Neural cell (in vitro differentiated cells): Measurements from ENCODE around the gene NHSL2. TPM values are rescaled to one million over a fixed set of nuclear protein-coding genes. Genes with fewer than 3 reads are reported as not detected.

ENCODE experiments used
- H2AFZ ChIP-seq: fragments of 200-600, 300-800 bp; sonication (generic), shearing (Covaris generic); 2 replicates; pipeline ENCODE4 v1.6.0; 2014; ENCODE audit warnings: low read depth, mild to moderate bottlenecking, antibody characterized with exemption, low read length, moderate library complexity
- H3F3A ChIP-seq: fragments of 200-600 bp; shearing (Covaris generic); 2 replicates; pipeline ENCODE4 v1.6.1; 2016; ENCODE audit warnings: mild to moderate bottlenecking, moderate library complexity, mixed read lengths, antibody characterized with exemption, low read length; ENCODE audit not compliant: insufficient read depth, poor library complexity, severe bottlenecking
- H3K27ac ChIP-seq: fragments of 200-600, 300-800 bp; sonication (generic), shearing (Covaris generic); 2 replicates; pipeline ENCODE4 v1.5.1; 2014; ENCODE audit warnings: mild to moderate bottlenecking, low read length, moderate library complexity
- H3K27me3 ChIP-seq: fragments of 300-800, 200-600 bp; sonication (generic), shearing (Covaris generic); 2 replicates; pipeline ENCODE4 v1.6.0; 2014; ENCODE audit warnings: mild to moderate bottlenecking, low read depth, low read length, moderate library complexity; ENCODE audit not compliant: insufficient read depth
- H3K36me3 ChIP-seq: fragments of 300-800, 200-600 bp; sonication (generic), shearing (Covaris generic); 2 replicates; pipeline ENCODE4 v1.5.1; 2014; ENCODE audit warnings: mild to moderate bottlenecking, antibody characterized with exemption, low read length, moderate library complexity; ENCODE audit not compliant: insufficient read depth
- H3K4me2 ChIP-seq: fragments of 300-800, 200-600 bp; sonication (generic), shearing (Covaris generic); 2 replicates; pipeline ENCODE4 v1.6.0; 2014; ENCODE audit warnings: mild to moderate bottlenecking, low read length
- H3K4me3 ChIP-seq: fragments of 300-800, 200-600 bp; sonication (generic), shearing (Covaris generic); 2 replicates; pipeline ENCODE4 v1.5.1; 2014; ENCODE audit warnings: mild to moderate bottlenecking, low read length, moderate library complexity
- H3K79me2 ChIP-seq: fragments of 200-600 bp; shearing (Covaris generic); replicated peaks from 2 replicates; pipeline ENCODE4 v1.6.0; 2014; ENCODE audit warnings: mild to moderate bottlenecking, low read length, moderate library complexity; ENCODE audit not compliant: insufficient read depth
- H3K9ac ChIP-seq: fragments of 300-800, 200-600 bp; sonication (generic), shearing (Covaris generic); 2 replicates; pipeline ENCODE4 v1.6.1; 2016; ENCODE audit warnings: mild to moderate bottlenecking, low read length, mixed read lengths
- H3K9me2 ChIP-seq: fragments of 200-600 bp; shearing (Covaris generic); 2 replicates; pipeline ENCODE4 v1.6.1; 2016; ENCODE audit warnings: mild to moderate bottlenecking, low read length, mixed read lengths; ENCODE audit not compliant: insufficient read depth
- H3K9me3 ChIP-seq: fragments of 200-600, 300-800 bp; sonication (generic), shearing (Covaris generic); 2 replicates; pipeline ENCODE4 v1.6.1; 2016; ENCODE audit warnings: mild to moderate bottlenecking, mixed run types, low read length, moderate library complexity, mixed read lengths
- H4K20me1 ChIP-seq: fragments of 200-600 bp; shearing (Covaris generic); 2 replicates; pipeline ENCODE4 v1.6.1; 2016; ENCODE audit warnings: mild to moderate bottlenecking, mixed run types; ENCODE audit not compliant: insufficient read depth
- CTCF ChIP-seq: fragments of 450-650 bp; IDR thresholded peaks from 2 replicates; pipeline ENCODE4 v1.5.1; 2014; ENCODE audit warnings: antibody characterized with exemption, mild to moderate bottlenecking, moderate library complexity; ENCODE audit not compliant: poor library complexity, severe bottlenecking
- EP300 ChIP-seq: fragments of 450-650 bp; conservative IDR thresholded peaks from 2 replicates; pipeline ENCODE4 v1.6.1; 2014; ENCODE audit warnings: antibody characterized with exemption, mild to moderate bottlenecking, moderate library complexity; ENCODE audit not compliant: poor library complexity, severe bottlenecking
- EZH2 ChIP-seq: fragments of 200-600, 300-800 bp; shearing (Covaris generic), sonication (generic); IDR thresholded peaks from 2 replicates; pipeline ENCODE4 v1.6.1; 2014; ENCODE audit warnings: antibody characterized with exemption, low read length, borderline replicate concordance, mild to moderate bottlenecking; ENCODE audit not compliant: insufficient read depth, poor library complexity, severe bottlenecking
- MXI1 ChIP-seq: fragments of 450-650 bp; conservative IDR thresholded peaks from 2 replicates; pipeline ENCODE4 v1.6.1; 2014; ENCODE audit warnings: antibody characterized with exemption, mild to moderate bottlenecking; ENCODE audit not compliant: poor library complexity, severe bottlenecking
- POLR2AphosphoS5 ChIP-seq: IDR thresholded peaks from 2 replicates; pipeline ENCODE4 v1.6.1; 2012
- RAD21 ChIP-seq: fragments of 450-650 bp; conservative IDR thresholded peaks from 2 replicates; pipeline ENCODE4 v1.6.1; 2014; ENCODE audit warnings: antibody characterized with exemption, mild to moderate bottlenecking, moderate library complexity
- REST ChIP-seq: IDR thresholded peaks from 2 replicates; pipeline ENCODE4 v1.6.1; 2012; ENCODE audit warnings: borderline replicate concordance
- SMC3 ChIP-seq: fragments of 450-650 bp; conservative IDR thresholded peaks from 2 replicates; pipeline ENCODE4 v1.6.1; 2014; ENCODE audit warnings: antibody characterized with exemption, mild to moderate bottlenecking, moderate library complexity; ENCODE audit not compliant: poor library complexity
- TAF1 ChIP-seq: IDR thresholded peaks from 2 replicates; pipeline ENCODE4 v1.6.1; 2012; ENCODE audit warnings: low read depth
- polyA plus RNA-seq: library from polyadenylated mRNA; depleted of rRNA; stranded (reverse); fragments of >200 nt; gene quantifications from 2 replicates; pipeline ENCODE4 v1.2.3, GENCODE V29; 2014

The NHSL2 gene
- polyA plus RNA-seq, 1 donor from 2014 or later: 0.87 TPM

- Histone ChIP-seq H3F3A (no peaks in the 10 kb centered on the region), H3K9me3 (no peaks in the 10 kb centered on the region), H2AFZ (no peak overlapping the region), H3K36me3 (no peaks in the 10 kb centered on the region), H3K9ac (no peak overlapping the region), H3K27ac (no peak overlapping the region), H4K20me1 (no peaks in the 10 kb centered on the region), H3K79me2 (no peaks in the 10 kb centered on the region), H3K27me3 (no peaks in the 10 kb centered on the region), H3K9me2 (no peaks in the 10 kb centered on the region), H3K4me3 (no peak overlapping the region), H3K4me2 (no peak overlapping the region)
- TF ChIP-seq EP300: no peak
- no peak for TF ChIP-seq MXI1
- no peak for TF ChIP-seq POLR2AphosphoS5
- TF ChIP-seq TAF1: no peak
- no peak for TF ChIP-seq SMC3
These were observed 192.1 kb downstream of the NHSL2 start for GRCh38 chrX:72102760-72103159.

GRCh38 chrX:72105436-72105835 is 194.8 kb downstream of the NHSL2 start:
- TF ChIP-seq RAD21 (no peak), TAF1 (no peak), POLR2AphosphoS5 (no peak), EP300 (no peak), SMC3 (no peak), EZH2 (no peak), REST (no peak), CTCF (no peak), MXI1 (no peak)
- Histone ChIP-seq H3K27ac (no peak overlapping the region), H3K27me3 (no peaks in the 10 kb centered on the region), H3K9ac (no peak overlapping the region), H4K20me1 (no peaks in the 10 kb centered on the region), H3K36me3 (no peaks in the 10 kb centered on the region), H3K79me2 (no peaks in the 10 kb centered on the region), H3K4me2 (no peak overlapping the region), H2AFZ (no peak overlapping the region), H3K9me2 (no peaks in the 10 kb centered on the region), H3K4me3 (no peak overlapping the region), H3K9me3 (no peaks in the 10 kb centered on the region), H3F3A (no peaks in the 10 kb centered on the region)

- H3K4me3 ChIP-seq: no peak overlapping the region
- no peaks in the 10 kb centered on the region for H3K36me3 ChIP-seq
- H3F3A ChIP-seq: no peaks in the 10 kb centered on the region
- no peaks in the 10 kb centered on the region for H4K20me1 ChIP-seq
- TF ChIP-seq REST (no peak), RAD21 (no peak), EP300 (no peak), SMC3 (no peak), MXI1 (no peak), POLR2AphosphoS5 (no peak), CTCF (no peak), EZH2 (no peak), TAF1 (no peak)
- no peak overlapping the region for H2AFZ ChIP-seq
- H3K27ac ChIP-seq: no peak overlapping the region
- no peaks in the 10 kb centered on the region for H3K79me2 ChIP-seq
- no peak overlapping the region for H3K9ac ChIP-seq
- H3K9me2 ChIP-seq: no peaks in the 10 kb centered on the region
- H3K9me3 ChIP-seq: no peaks in the 10 kb centered on the region
- no peak overlapping the region for H3K4me2 ChIP-seq
- H3K27me3 ChIP-seq: no peaks in the 10 kb centered on the region
These were observed 196.7 kb downstream of the NHSL2 start for GRCh38 chrX:72107320-72107719.
